ENCODE data around the gene CMIP.

- no peak for TF ChIP-seq CTCF (IDR thresholded peaks at IDR 0.05)
- TF ChIP-seq POLR2AphosphoS5 (IDR thresholded peaks at IDR 0.05): no peak
These were observed 198.3 kb downstream of the CMIP start for GRCh38 chr16:81642943-81643342.

Measured in prostate gland (tissue), 2 donors.